Muscle layer of colon (tissue), 2 donors: ENCODE data around the gene OR2T35.
"Not testable (repeated sequence)": the region's sequence is repeated elsewhere in the genome, so short reads cannot be mapped to it uniquely, and the experiment has no call there.

Experiments
- H3K27ac ChIP-seq: one replicate; pipeline ENCODE4 v1.7.0; 2013; ENCODE audit warnings: low read depth, mild to moderate bottlenecking, low read length, moderate library complexity
- H3K27me3 ChIP-seq, 2 donors: one replicate each; pipeline ENCODE4 v1.7.0; 2013; ENCODE audit warnings: low read length in 2 of 2, mild to moderate bottlenecking in 2 of 2; ENCODE audit not compliant: insufficient read depth in 2 of 2, control insufficient read depth in 1 of 2
- H3K36me3 ChIP-seq: one replicate; pipeline ENCODE4 v1.7.0; 2013; ENCODE audit warnings: mild to moderate bottlenecking, low read length; ENCODE audit not compliant: insufficient read depth
- H3K4me1 ChIP-seq: one replicate; pipeline ENCODE4 v1.7.0; 2013; ENCODE audit warnings: mild to moderate bottlenecking, low read length; ENCODE audit not compliant: insufficient read depth
- H3K4me3 ChIP-seq, 2 donors: one replicate each; pipeline ENCODE4 v1.7.0; 2013; ENCODE audit warnings: low read length in 2 of 2, low read depth in 1 of 2, mild to moderate bottlenecking in 1 of 2, moderate library complexity in 1 of 2
- H3K9ac ChIP-seq: one replicate; pipeline ENCODE4 v1.7.0; 2013; ENCODE audit warnings: low read length
- H3K9me3 ChIP-seq: one replicate; pipeline ENCODE4 v1.7.0; 2013; ENCODE audit warnings: mild to moderate bottlenecking, low read length
- donor health status: abdominal sarcoma.
- donor health status: Adenocarcinoma of cecum.

The OR2T35 gene, protein sequence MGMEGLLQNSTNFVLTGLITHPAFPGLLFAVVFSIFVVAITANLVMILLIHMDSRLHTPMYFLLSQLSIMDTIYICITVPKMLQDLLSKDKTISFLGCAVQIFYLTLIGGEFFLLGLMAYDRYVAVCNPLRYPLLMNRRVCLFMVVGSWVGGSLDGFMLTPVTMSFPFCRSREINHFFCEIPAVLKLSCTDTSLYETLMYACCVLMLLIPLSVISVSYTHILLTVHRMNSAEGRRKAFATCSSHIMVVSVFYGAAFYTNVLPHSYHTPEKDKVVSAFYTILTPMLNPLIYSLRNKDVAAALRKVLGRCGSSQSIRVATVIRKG

DNA sequence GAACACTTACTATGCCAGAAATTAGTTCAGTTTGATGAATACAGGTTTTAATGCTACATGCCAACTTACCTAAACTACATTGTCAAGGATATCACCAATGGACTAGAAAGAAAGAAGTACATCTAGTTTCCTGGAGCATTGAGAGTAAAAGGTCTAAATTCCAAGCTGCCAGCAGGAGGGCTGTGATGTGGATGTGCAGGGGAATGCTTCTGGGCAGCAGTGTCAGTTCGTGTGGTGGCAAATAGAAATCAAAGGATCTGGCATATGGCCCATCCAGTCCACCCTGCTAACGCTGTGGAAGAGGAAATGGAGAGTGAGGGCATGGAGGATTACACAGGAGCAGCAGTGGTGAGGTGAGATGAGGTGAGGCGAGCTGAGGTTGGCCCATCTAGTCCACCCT, at the start of gene OR2T35:
OR2T35 (minus strand) TSS at position 101 of the 400 bp plus-strand sequence. CDS start 6,020 bp downstream, outside the sequence.
- not testable (repeated sequence) for H3K36me3 ChIP-seq, H3K9ac ChIP-seq, H3K27me3 ChIP-seq, H3K4me3 ChIP-seq, H3K9me3 ChIP-seq, H3K4me1 ChIP-seq, H3K27ac ChIP-seq

DNA sequence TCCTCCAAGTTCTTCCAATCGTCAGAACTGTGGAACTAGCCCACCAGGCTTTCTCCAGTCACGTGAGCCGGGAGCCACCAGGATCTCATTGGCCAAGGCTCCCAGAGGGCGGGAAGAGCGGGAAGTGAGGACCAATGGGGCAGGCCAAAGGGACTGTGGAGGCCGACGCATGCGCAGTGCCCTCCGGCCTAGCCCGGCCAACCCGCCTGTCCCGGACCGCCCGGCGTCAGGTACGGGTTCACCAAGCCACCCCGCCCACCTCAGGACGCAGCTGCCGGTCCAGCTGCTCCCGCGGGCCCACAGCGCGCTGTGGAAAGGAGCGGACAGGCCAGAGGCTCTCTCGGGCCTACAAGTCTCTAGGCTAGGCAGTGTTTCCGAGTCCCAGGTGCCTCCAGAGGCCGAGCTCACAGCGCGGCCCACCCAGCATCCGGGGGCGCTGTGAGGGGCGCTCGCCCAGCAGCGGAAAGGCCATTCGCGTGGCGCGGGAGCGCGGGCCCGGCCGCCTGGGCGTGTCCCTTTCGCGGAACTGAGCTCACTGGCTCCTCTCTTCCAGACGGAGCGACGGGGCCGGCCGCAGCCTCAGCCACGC, 46.6 kb upstream of the OR2T35 start:
- Histone ChIP-seq H3K27ac (no peak overlapping the region), H3K9ac (no peak overlapping the region), H3K4me3 (no peak overlapping the region), H3K36me3 (no peaks in the 10 kb centered on the region), H3K27me3 (no peaks in the 10 kb centered on the region), H3K9me3 (no peaks in the 10 kb centered on the region), H3K4me1 (peaks cover 3% of the 10 kb centered on the region)

DNA sequence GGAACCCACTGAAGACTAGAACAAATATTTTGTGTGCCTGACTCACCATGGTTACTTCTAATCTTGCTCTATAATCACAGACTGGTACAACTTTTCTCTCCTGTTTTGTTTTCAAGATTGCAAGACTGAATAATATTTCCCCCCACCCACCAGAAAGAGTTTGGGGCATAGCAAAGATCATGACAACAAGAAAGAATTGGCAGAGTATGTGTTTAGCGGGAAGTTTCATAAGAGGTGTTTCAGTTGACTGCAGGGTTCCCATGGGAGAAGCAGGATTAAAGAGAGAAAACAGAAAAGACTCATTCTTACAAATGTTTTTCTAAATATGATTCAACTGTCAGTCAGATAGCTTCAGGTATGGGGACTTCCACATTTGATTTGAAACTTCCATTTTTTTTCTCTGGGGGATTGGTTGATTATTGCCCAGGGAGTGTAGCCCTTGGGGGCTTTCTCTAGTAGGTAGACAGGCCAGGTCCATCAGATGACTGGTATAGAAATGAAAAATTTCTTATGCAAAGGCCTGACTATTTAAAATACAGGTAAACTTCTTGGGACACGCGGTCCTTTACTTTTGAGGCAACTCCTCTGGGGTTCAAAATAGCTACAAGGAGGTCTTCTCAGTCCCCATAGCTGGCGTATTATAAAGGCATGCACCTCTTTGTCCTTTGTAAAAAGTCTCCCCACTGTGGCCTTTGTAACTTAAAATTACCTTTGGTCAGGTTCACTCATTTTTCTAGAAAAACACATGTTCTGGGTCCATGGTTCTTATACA, 43.6 kb upstream of the OR2T35 start:
- H3K27ac ChIP-seq = no peak overlapping the region
- no peaks in the 10 kb centered on the region for H3K9me3 ChIP-seq
- H3K9ac ChIP-seq = no peak overlapping the region
- no peaks in the 10 kb centered on the region for H3K36me3 ChIP-seq
- H3K27me3 ChIP-seq = no peaks in the 10 kb centered on the region
- H3K4me3 ChIP-seq = no peak overlapping the region
- no peaks in the 10 kb centered on the region for H3K4me1 ChIP-seq

DNA sequence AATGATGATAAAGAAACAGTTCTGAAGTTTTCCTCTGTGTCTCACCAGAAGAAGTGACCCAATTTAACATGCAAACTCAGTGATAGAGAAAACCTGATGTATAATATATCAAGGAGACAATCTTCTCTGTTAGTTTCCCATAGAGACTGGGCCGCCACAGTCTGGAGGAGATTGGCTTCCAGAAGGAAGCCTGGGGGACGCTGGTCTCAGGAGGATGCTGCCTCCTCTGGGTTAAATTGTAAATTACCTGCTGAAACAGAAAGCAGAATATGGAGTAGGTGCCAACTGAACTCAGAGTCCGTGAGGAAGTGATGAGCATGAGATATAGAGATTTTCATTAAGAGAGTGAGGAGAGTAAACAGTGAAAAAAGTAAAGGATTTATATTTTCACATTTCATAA, 41.7 kb upstream of the OR2T35 start:
- no peak overlapping the region for H3K4me3 ChIP-seq
- H3K36me3 ChIP-seq = no peaks in the 10 kb centered on the region
- no peaks in the 10 kb centered on the region for H3K4me1 ChIP-seq
- no peak overlapping the region for H3K9ac ChIP-seq
- no peak overlapping the region for H3K27ac ChIP-seq
- no peaks in the 10 kb centered on the region for H3K27me3 ChIP-seq
- no peaks in the 10 kb centered on the region for H3K9me3 ChIP-seq

DNA sequence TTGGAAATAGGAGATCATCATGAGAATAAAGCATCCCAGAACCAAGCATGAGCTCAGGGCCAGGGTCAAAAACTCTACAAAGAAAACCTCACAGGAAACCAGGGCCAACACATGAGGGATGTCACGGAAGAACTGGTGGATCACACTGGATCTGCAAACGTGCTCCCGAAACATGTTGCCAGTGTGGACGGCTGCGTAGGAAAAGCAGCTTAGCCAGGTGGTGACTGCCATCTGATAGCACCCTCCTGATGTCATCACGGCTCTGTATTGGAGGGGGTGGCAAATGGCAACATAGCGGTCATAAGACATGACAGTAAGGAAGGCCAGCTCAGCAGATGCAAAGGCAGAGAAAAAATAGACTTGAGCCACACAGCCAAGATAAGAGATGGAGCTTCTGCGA, 36.6 kb upstream of the OR2T35 start:
- H3K4me3 ChIP-seq = no peak overlapping the region
- H3K27me3 ChIP-seq = no peaks in the 10 kb centered on the region
- no peaks in the 10 kb centered on the region for H3K36me3 ChIP-seq
- H3K4me1 ChIP-seq = no peaks in the 10 kb centered on the region
- H3K9ac ChIP-seq = no peak overlapping the region
- no peaks in the 10 kb centered on the region for H3K9me3 ChIP-seq
- no peak overlapping the region for H3K27ac ChIP-seq

DNA sequence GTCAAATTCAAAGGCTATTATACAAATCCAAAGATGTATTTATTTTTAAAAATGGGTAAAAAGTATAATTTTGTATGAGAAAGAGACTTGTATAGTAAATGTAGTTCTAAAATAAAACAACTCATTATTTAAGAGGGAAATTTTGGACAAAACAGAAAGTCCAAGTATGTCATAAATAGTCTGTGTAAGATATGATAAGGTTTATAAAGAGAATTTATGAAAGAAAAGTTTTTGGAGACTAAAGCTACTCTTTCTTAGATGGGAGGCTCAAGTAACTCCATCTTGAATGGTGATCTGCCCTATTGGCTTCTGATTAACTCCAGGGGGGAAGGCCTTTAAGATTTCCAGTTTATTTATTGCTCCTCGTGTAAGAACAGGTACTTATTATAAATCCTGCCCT, 24.9 kb upstream of the OR2T35 start:
- no peak overlapping the region for H3K27ac ChIP-seq
- H3K4me1 ChIP-seq = no peaks in the 10 kb centered on the region
- H3K27me3 ChIP-seq = no peaks in the 10 kb centered on the region
- no peak overlapping the region for H3K9ac ChIP-seq
- no peak overlapping the region for H3K4me3 ChIP-seq
- H3K36me3 ChIP-seq = no peaks in the 10 kb centered on the region
- no peaks in the 10 kb centered on the region for H3K9me3 ChIP-seq

DNA sequence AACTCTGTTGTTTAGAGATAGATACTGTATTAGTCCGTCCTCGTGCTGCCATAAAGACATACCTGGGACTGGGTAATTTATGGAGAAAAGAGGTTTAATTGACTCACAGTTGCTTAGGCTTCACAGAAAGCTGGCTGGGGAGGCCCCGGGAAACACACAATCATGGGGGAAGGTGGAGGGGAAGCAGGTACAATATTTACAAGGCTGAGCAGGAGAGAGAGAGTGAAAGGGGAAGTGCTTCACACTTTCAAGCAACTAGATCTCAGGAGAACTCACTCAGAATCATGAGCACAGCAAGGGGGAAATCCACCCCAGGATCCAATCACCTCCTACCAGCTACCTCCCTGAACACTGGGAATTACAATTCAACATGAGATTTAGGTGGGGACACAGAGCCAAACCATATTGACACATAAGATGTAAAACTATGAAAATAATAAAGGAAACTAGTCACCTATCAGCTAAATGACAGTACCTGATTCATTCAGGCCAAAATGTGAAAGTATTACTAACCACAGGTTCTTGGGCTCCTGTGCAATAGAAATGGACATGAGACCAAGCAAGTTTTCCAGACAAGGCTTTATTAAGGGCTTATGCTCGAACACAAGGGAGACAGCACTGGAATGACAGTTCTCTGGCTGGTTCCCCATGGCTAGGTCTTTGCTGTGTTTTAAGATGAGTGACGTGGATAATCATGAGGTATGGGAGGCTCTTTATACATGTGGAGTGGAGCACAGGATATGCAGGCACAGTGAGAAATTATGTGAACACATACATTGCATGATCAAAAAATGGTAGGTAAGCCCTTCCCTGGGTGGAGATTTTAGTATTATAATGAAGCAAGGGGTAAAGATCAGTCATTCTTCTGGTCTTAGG, 18.6 kb upstream of the OR2T35 start:
- H3K36me3 ChIP-seq, H3K27me3 ChIP-seq, H3K27ac ChIP-seq, H3K4me1 ChIP-seq, H3K4me3 ChIP-seq, H3K9me3 ChIP-seq, H3K9ac ChIP-seq: not testable (repeated sequence)

DNA sequence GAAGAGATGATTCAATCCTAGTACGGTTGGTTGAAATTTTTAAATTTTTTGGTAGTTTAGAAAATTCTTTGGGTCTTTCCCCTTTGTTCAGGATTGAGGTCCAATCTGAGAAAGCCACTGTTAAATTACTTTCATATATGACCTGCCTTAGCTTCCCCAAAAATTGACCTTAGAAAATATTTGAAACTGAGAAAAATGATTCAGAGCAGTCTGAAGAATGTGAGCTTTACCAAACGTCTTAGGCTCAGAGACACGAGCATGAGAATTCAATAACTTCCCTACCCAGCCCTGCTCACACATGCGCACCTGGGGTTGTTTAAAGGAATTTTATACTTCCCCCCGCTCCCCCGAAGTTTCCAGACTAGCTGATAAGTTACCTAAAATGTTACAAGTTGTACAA, 11.7 kb upstream of the OR2T35 start:
- not testable (repeated sequence) for H3K9ac ChIP-seq, H3K9me3 ChIP-seq, H3K27ac ChIP-seq, H3K27me3 ChIP-seq, H3K4me1 ChIP-seq, H3K4me3 ChIP-seq, H3K36me3 ChIP-seq

DNA sequence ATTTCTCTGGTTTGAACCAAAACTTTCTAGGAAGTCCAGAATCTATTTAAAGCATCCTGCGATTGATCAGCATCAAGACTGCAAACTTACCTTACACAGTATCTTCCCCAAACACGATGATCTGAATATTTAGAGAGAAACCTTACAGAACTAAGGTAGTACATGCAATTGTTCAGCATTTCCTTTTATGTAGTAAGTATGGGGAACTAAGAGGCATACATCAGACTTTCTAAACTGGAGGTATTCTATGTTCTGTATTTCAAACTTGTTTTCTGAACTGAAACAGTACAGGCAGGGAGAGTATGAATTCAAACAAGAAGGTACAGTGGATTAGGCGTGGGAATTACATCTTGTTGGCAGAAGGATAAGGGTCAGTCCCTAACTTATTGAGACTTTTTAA, 10.3 kb upstream of the OR2T35 start, which contains the start of gene OR2T27:
OR2T27 (minus strand) TSS at position 175 of the 400 bp plus-strand sequence. CDS start 4,644 bp downstream, outside the sequence.
- not testable (repeated sequence) for H3K27me3 ChIP-seq, H3K9me3 ChIP-seq, H3K36me3 ChIP-seq, H3K9ac ChIP-seq, H3K4me1 ChIP-seq, H3K27ac ChIP-seq, H3K4me3 ChIP-seq

DNA sequence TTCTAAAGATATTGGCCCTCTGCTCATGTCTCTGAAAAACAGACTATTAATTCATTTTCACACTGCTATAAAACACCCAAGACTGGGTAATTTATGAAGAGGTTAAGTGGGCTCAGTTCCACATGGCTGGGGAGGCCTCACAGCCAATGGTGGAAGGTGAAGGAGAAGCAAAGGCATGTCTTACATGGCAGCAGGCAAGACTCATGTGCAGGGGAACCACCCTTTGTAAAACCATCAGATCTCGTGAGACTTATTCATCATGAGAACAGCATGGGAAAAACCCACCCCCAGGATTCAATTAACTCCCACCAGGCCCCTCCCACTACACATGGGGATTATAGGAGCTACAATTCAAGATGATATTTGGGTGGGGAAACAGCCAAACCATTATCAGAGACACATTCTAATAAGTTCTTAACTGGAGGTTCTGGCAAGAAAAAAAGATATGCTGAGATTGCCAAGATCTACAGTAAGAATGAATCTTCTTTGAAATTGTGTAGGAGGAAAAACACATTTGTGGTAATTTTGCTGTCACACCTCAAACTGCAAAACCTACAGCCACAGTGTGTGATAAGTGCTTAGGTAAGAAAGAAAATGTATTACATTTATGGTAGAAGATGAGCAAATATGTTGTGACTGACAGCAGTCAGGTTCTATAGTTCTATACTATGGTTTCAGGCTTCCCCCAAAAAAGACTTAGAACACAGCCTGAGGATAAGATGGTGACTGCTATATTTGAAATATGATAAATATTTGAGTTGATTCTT, 3.9 kb upstream of the OR2T35 start:
- H3K4me1 ChIP-seq, H3K9me3 ChIP-seq, H3K36me3 ChIP-seq, H3K9ac ChIP-seq, H3K27me3 ChIP-seq, H3K27ac ChIP-seq, H3K4me3 ChIP-seq: not testable (repeated sequence)
